ENCODE data around the gene KCNMB2. TPM values are rescaled to one million over a fixed set of nuclear protein-coding genes. Genes with fewer than 3 reads are reported as not detected.

Gene KCNMB2
- polyA plus RNA-seq, 1 of the 3 experiments (the other 2 are of a cell fraction), result not detected

DNA sequence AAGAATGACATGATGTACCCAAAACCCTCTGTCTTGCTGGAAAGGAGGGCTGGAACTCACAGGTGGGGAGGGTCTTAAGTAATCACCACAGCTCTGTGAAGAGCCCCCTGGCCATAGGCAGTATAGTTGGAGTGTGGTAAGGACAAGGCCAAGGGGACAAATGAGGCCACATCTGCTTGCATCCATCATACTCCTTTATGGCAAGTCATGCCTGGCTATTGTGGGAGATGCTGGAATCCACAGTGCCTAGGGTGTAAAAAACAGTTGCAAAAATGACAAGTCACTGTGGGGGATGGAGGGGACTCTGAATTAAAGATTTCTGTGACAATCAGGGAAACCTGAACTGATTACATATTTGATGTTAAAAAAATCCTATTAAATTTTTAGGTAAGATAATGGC, 258.5 kb downstream of the KCNMB2 start:
- Histone ChIP-seq H3K9ac (no peak overlapping the region), H3K9me3 (no peaks in the 10 kb centered on the region), H3K27me3 (ENCODE audit: insufficient read depth) (no peaks in the 10 kb centered on the region), H3K9me2 (no peaks in the 10 kb centered on the region), H3K4me1 (ENCODE audit: control insufficient read depth in 1 of 2, insufficient read depth in 2 of 2, low read depth in 1 of 2, low read length in 1 of 2) (no peaks in the 10 kb centered on the region), H3K36me3 (replicated peaks in 1 of 2; ENCODE audit: control insufficient read depth in 1 of 2, insufficient read depth in 2 of 2, low read length in 1 of 2) (no peaks in the 10 kb centered on the region), H3K4me2 (no peak overlapping the region), H3F3A (replicated peaks; ENCODE audit: insufficient read depth) (no peaks in the 10 kb centered on the region), H3K27ac (ENCODE audit: low read depth in 2 of 2, low read length in 1 of 2) (no peak overlapping the region), H4K20me1 (ENCODE audit: insufficient read depth) (no peaks in the 10 kb centered on the region), H3K79me2 (ENCODE audit: insufficient read depth) (no peaks in the 10 kb centered on the region), H3K4me3 (ENCODE audit: low read depth in 2 of 2, low read length in 1 of 2) (no peak overlapping the region), H2AFZ (ENCODE audit: low read depth) (no peak overlapping the region)
- TF ChIP-seq, protein P1, sequence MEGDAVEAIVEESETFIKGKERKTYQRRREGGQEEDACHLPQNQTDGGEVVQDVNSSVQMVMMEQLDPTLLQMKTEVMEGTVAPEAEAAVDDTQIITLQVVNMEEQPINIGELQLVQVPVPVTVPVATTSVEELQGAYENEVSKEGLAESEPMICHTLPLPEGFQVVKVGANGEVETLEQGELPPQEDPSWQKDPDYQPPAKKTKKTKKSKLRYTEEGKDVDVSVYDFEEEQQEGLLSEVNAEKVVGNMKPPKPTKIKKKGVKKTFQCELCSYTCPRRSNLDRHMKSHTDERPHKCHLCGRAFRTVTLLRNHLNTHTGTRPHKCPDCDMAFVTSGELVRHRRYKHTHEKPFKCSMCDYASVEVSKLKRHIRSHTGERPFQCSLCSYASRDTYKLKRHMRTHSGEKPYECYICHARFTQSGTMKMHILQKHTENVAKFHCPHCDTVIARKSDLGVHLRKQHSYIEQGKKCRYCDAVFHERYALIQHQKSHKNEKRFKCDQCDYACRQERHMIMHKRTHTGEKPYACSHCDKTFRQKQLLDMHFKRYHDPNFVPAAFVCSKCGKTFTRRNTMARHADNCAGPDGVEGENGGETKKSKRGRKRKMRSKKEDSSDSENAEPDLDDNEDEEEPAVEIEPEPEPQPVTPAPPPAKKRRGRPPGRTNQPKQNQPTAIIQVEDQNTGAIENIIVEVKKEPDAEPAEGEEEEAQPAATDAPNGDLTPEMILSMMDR (IDR thresholded peaks at IDR 0.05), result no peak
- TF ChIP-seq SIN3A (IDR thresholded peaks at IDR 0.05; ENCODE audit: borderline replicate concordance, low read depth, low read length) (no peak), RCOR1 (IDR thresholded peaks at IDR 0.05; ENCODE audit: low read length) (no peak), TAF1 (IDR thresholded peaks at IDR 0.05; ENCODE audit: borderline replicate concordance, low read depth, low read length) (no peak), CHD2 (IDR thresholded peaks at IDR 0.05; ENCODE audit: low read length, partially characterized antibody) (no peak), ELF1 (IDR thresholded peaks at IDR 0.05) (no peak)
- ChIA-PET POLR2A (no interaction called here), CTCF (no interaction called here)
- no peak for DNase-seq

GRCh38 chr3:178795349-178795748, 259.1 kb downstream of the KCNMB2 start:
- Histone ChIP-seq H3K4me3 (ENCODE audit: low read depth in 2 of 2, low read length in 1 of 2) (no peak overlapping the region), H3K9me2 (no peaks in the 10 kb centered on the region), H3F3A (replicated peaks; ENCODE audit: insufficient read depth) (no peaks in the 10 kb centered on the region), H4K20me1 (ENCODE audit: insufficient read depth) (no peaks in the 10 kb centered on the region), H2AFZ (ENCODE audit: low read depth) (no peak overlapping the region), H3K27me3 (ENCODE audit: insufficient read depth) (no peaks in the 10 kb centered on the region), H3K36me3 (replicated peaks in 1 of 2; ENCODE audit: control insufficient read depth in 1 of 2, insufficient read depth in 2 of 2, low read length in 1 of 2) (no peaks in the 10 kb centered on the region), H3K27ac (ENCODE audit: low read depth in 2 of 2, low read length in 1 of 2) (no peak overlapping the region), H3K9ac (no peak overlapping the region), H3K9me3 (no peaks in the 10 kb centered on the region), H3K4me2 (no peak overlapping the region), H3K79me2 (ENCODE audit: insufficient read depth) (no peaks in the 10 kb centered on the region), H3K4me1 (ENCODE audit: control insufficient read depth in 1 of 2, insufficient read depth in 2 of 2, low read depth in 1 of 2, low read length in 1 of 2) (no peaks in the 10 kb centered on the region)
- no peak for DNase-seq
- POLR2A ChIA-PET, result no interaction called here
- WGBS (ENCODE audit: low lambda C conversion rate), result 16% methylated on average over 2 of the region's 2 CpGs
- CTCF ChIA-PET, result no interaction called here
- TF ChIP-seq YY1 (IDR thresholded peaks at IDR 0.05; ENCODE audit: low read depth), result no peak
- TF ChIP-seq, protein P2, sequence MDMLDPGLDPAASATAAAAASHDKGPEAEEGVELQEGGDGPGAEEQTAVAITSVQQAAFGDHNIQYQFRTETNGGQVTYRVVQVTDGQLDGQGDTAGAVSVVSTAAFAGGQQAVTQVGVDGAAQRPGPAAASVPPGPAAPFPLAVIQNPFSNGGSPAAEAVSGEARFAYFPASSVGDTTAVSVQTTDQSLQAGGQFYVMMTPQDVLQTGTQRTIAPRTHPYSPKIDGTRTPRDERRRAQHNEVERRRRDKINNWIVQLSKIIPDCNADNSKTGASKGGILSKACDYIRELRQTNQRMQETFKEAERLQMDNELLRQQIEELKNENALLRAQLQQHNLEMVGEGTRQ (IDR thresholded peaks at IDR 0.05; ENCODE audit: borderline replicate concordance, low read depth, low read length), result no peak
- TF ChIP-seq JUND (IDR thresholded peaks at IDR 0.05), result no peak
- no peak for TF ChIP-seq REST (IDR thresholded peaks at IDR 0.05; ENCODE audit: low read depth, low read length)
- TF ChIP-seq, protein P3, sequence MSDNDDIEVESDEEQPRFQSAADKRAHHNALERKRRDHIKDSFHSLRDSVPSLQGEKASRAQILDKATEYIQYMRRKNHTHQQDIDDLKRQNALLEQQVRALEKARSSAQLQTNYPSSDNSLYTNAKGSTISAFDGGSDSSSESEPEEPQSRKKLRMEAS (IDR thresholded peaks at IDR 0.05; ENCODE audit: low read depth), result no peak
- no peak for TF ChIP-seq SMC3 (IDR thresholded peaks at IDR 0.05; ENCODE audit: low read depth, low read length)

Measured in SK-N-SH (cell line).